Measurements from ENCODE around the gene STK16.

DNA sequence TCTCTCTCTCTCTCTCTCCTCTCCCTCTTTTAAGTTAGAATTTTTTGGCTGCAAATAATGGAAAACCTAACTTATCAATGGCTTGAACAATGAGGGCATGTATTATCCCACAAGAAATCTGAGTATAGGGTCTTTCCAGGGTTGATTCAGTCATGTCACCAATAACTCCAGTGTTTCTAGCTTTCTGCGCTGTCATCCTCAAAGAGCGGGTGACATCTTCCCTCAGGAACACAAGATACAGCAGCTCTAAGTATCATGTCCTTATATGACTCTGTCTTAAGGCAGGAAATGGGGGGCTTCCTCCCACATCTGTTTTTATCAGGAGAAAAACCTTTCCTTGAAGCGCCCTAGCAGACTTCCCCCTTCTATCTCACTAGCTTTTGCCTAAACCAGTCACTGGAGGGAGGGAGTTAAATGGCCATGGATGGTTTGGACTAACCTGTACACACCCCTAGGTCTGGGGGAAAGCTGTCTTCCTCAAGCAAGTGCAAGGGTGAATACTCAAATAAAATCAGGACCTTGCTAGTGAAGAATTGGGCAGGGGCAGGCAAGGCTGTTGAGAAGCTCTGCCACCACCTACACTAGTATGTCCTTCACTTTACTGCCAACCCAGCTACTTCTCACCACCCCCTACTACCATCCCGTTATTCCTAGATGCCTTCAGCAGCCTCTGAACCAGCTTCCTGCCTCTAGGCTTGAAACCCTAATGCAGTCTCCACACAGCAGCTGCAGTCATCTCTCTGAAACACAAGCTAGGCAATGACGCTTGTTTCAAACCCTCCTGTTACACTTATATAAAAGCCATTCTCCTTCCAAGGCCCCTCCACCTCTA, 16.0 kb downstream of the STK16 start:
- TF ChIP-seq, protein P1, sequence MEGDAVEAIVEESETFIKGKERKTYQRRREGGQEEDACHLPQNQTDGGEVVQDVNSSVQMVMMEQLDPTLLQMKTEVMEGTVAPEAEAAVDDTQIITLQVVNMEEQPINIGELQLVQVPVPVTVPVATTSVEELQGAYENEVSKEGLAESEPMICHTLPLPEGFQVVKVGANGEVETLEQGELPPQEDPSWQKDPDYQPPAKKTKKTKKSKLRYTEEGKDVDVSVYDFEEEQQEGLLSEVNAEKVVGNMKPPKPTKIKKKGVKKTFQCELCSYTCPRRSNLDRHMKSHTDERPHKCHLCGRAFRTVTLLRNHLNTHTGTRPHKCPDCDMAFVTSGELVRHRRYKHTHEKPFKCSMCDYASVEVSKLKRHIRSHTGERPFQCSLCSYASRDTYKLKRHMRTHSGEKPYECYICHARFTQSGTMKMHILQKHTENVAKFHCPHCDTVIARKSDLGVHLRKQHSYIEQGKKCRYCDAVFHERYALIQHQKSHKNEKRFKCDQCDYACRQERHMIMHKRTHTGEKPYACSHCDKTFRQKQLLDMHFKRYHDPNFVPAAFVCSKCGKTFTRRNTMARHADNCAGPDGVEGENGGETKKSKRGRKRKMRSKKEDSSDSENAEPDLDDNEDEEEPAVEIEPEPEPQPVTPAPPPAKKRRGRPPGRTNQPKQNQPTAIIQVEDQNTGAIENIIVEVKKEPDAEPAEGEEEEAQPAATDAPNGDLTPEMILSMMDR (IDR thresholded peaks at IDR 0.05; ENCODE audit: low read depth, low read length, missing input control) = no peak
- TF ChIP-seq GABPA (IDR thresholded peaks at IDR 0.05 in 1 of 2, conservative IDR thresholded peaks at IDR 0.05 in 1 of 2) (no peak), RAD21 (IDR thresholded peaks at IDR 0.05) (no peak)
- TF ChIP-seq, protein P2, sequence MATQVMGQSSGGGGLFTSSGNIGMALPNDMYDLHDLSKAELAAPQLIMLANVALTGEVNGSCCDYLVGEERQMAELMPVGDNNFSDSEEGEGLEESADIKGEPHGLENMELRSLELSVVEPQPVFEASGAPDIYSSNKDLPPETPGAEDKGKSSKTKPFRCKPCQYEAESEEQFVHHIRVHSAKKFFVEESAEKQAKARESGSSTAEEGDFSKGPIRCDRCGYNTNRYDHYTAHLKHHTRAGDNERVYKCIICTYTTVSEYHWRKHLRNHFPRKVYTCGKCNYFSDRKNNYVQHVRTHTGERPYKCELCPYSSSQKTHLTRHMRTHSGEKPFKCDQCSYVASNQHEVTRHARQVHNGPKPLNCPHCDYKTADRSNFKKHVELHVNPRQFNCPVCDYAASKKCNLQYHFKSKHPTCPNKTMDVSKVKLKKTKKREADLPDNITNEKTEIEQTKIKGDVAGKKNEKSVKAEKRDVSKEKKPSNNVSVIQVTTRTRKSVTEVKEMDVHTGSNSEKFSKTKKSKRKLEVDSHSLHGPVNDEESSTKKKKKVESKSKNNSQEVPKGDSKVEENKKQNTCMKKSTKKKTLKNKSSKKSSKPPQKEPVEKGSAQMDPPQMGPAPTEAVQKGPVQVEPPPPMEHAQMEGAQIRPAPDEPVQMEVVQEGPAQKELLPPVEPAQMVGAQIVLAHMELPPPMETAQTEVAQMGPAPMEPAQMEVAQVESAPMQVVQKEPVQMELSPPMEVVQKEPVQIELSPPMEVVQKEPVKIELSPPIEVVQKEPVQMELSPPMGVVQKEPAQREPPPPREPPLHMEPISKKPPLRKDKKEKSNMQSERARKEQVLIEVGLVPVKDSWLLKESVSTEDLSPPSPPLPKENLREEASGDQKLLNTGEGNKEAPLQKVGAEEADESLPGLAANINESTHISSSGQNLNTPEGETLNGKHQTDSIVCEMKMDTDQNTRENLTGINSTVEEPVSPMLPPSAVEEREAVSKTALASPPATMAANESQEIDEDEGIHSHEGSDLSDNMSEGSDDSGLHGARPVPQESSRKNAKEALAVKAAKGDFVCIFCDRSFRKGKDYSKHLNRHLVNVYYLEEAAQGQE (IDR thresholded peaks at IDR 0.05) = no peak
- TF ChIP-seq, protein P3, sequence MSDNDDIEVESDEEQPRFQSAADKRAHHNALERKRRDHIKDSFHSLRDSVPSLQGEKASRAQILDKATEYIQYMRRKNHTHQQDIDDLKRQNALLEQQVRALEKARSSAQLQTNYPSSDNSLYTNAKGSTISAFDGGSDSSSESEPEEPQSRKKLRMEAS (IDR thresholded peaks at IDR 0.05) = no peak
- TF ChIP-seq, protein P4, sequence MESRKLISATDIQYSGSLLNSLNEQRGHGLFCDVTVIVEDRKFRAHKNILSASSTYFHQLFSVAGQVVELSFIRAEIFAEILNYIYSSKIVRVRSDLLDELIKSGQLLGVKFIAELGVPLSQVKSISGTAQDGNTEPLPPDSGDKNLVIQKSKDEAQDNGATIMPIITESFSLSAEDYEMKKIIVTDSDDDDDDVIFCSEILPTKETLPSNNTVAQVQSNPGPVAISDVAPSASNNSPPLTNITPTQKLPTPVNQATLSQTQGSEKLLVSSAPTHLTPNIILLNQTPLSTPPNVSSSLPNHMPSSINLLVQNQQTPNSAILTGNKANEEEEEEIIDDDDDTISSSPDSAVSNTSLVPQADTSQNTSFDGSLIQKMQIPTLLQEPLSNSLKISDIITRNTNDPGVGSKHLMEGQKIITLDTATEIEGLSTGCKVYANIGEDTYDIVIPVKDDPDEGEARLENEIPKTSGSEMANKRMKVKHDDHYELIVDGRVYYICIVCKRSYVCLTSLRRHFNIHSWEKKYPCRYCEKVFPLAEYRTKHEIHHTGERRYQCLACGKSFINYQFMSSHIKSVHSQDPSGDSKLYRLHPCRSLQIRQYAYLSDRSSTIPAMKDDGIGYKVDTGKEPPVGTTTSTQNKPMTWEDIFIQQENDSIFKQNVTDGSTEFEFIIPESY (IDR thresholded peaks at IDR 0.05) = no peak

Measured in liver (tissue), 3 donors.